DMS153 treated with DMSO at 0.1 percent for 48 hours (cell line): ENCODE measurements around the gene IQGAP2.

Experiments used
- DNase-seq: peaks from one replicate; lab custom pipeline; 2025; ENCODE audit not compliant: unreplicated experiment; lab: John Stamatoyannopoulos, UW

Gene IQGAP2

DNA sequence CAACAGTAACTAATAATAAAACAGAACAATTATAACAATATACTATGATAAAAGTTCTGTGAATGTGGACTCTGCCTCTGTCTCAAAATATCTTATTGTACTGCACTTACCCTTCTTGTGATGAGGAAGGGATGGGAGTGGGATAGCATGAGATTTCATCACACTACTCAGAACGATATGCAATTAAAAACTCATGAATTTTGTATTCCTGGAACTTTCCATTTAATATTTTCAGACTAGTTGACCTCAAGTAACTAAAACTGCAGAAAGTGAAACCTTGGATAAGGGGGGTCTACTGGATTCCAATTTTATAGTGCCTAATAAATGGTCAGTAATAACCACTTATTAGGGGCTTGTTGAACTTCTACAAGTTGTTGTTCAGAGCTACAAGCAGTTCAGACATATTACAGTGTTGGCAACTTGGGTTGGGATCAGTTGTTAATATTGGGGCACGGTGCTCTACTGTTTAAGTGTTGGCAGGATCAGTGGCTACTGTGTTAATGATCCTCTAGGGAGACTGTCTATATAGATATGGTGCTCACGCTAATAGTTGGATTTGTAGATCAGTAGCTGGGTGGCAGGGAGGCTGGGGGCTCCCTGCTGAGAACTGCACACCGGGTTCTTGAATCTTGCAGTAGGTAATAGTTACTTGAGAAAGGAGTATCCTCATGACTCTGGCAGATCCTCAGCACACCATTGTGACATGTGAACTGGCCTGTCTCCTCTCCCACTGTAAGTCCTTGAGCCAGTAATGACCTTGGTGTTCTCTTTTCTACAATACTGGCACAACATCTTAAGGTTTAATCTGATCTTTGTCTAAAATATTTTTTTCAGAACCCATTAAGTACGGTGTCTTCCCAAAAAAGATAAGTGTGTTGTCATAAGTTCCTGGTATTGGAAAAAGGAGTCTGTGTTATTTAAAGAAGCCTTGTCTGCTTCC is 158.1 kb downstream of the IQGAP2 start:
- DNase-seq = no peak

GRCh38 chr5:76561959-76562358 is 158.9 kb downstream of the IQGAP2 start:
- no peak for DNase-seq

- DNase-seq = no peak
These were observed 161.9 kb downstream of the IQGAP2 start for GRCh38 chr5:76565009-76565408.

DNA sequence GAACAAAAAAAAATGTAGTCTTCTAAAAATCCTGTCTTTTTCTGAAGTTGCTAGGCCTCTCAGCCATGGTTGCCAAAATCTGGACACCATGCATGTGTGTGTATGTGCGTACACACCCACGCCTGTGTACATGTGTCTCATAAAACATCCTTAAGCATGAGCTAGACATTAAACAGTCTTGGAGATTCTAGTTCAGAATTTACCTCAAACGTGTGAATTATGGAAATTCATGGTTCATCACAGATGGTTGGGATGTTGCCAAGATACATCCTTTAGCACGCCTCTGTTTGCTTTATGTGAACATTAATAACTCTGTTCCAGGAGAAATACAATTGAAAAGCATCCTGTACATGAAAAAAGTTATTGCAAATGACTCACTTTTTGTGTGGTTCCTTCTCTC is 167.1 kb downstream of the IQGAP2 start:
- DNase-seq = no peak

DNA sequence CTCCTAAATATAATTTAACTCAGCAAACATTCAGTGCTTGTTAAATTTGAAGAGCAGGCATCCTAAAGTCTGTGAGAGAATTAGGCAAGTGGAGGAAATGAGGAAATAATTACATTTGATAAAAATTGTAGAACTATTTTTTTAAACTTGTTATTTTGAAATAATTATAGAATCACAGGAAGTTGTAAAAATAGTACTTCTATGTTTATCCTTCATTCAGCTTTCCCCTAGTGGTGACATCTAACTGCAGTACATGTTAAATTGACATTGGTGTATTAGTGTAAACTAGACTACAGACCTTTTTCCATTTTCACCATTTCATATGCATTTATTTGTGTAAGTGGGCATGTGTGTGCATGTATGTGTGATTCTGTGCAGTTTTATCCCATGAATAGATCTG is 168.5 kb downstream of the IQGAP2 start:
- no peak for DNase-seq

GRCh38 chr5:76576450-76576849 is 173.4 kb downstream of the IQGAP2 start:
- no peak for DNase-seq

GRCh38 chr5:76576996-76577395 is 173.9 kb downstream of the IQGAP2 start:
- no peak for DNase-seq

- DNase-seq = no peak
These were observed 176.3 kb downstream of the IQGAP2 start for GRCh38 chr5:76579166-76579937.

DNA sequence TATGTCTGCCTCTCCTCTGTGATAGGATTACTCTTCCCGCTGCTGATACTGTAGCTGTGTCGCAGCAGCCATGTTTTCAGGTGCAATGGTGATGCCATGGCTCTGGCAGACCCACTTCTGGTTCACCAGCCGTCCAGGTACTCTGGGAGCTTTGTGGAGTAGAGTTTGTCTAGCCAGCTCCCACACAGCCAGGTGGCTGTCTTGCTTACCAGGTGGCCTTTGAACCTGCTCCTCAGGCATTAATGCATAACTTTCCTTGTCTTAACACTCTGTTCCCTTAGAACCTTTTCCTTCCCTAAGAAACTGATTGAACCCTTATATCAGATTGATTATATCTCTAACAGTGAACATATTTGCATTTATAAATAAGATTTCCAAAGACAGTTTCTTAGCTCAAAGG is 177.9 kb downstream of the IQGAP2 start:
- no peak for DNase-seq

DNA sequence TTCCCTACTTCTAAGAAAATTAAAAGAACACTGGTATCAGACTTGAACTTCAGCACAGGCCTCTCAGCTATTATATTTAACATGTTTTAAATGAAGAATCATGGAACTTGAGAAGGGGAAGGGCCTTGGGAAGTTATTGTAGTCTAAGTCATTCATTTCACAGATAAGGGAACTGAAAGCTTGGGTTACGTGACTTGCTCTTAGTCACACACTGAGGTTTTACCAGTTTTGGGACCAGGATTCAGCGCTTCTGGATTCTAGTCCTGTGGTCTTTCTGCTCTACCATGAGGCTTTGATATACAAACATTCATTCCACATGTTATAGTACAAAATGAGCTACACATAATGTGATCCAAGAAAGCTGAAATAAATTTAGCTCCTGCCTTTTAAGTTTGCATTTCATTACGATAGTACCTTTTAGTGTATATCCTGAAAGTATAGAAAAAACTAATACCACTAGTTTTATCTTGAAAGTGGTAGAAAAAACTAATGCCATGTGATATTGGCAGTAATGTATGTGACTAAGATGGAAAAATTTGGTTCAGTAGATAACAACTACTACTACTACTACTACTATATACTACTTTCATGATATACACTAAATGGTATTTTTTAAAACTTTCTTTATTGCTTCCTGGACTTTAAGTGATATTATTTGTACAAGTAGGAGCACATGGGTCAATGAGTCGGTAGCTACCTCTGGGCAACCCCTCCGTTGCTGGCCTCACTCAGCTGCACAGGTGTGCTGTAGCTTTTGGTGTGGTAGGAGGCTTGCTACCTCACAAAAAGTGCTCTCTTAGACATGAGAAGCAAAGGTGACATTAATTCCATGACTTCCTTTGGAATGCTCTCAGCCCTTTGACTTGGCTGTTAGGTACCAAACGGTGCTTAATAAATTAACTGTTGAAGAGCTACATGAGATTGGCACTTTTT is 179.4 kb downstream of the IQGAP2 start:
- no peak for DNase-seq

DNA sequence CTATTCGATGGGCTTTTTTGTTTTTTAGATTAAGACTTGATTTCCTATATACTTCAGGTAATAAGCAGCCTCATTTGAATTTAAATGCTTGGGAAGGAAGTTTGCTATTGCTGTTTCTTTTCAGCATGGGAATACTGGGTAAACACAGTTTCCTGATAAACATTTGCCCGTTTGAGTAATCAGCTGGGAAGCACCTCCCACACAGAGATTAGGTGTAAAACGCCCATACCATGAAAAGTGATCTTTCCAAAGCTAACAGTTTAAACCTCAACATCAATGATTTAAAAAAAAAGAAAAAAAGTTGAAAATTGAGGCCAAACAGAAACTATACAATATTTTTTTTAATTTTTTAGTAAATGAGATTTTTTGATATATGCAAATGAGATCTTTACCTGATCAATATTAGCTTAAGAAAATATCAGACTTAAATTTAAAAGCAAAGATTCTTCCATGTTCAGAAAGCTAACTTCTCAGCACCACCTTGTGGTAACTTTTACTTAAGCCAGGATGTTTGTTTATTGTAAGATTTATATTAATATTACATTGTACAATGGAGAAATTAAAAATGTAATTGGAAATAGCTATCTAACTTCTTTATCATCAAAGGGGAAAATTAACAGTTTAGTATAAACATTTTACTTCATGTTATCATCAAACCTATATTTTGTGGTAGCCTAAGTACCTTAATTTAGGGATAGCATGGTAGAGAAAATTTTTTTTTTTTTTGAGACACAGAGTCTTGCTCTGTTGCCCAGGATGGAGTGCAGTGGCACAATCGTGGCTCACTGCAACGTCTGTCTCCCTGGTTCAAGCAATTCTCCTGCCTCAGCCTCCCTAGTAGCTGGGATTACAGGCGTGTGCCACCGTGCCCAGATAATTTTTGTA is 180.3 kb downstream of the IQGAP2 start:
- no peak for DNase-seq

- DNase-seq = no peak
These were observed 182.7 kb downstream of the IQGAP2 start for GRCh38 chr5:76585783-76586217.

DNA sequence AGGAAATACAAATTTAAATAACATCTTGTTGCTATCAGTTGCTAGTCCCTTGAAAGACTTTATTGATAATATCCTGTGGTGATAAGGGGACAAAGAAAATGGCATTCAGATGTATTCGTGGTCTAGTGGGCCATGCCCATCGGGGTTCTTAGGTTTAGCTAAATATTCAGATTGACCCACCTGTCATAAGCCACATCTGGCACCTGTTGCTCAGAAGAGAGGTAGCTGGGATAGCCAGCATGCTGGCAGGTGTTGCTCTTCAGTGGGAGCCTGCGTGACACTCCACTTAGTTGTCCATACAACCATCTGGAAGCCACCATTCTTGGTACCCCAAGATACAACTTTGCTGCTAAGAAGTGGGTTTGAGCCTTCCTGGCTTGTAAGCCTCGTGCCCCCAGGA is 183.4 kb downstream of the IQGAP2 start:
- no peak for DNase-seq

DNA sequence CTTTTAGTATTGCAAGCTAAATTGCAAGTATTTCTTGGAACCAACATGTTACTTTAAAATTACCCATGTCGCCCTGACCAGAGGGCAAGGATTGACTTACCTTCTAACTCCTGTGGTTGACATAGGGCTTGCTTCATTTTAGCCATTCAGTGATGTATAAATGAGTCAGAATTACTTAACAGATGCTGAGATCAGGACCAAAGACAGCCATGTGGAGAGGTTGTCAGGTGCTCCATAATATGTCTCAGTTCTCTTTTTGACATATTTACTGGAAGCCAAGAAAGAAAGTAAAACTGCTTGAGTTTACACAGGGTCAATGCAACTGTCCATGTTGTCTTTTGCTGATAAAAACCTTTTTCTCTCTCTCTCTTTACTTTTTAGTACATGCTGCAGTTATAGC is 186.9 kb downstream of the IQGAP2 start:
- DNase-seq = no peak

- no peak for DNase-seq
These were observed 188.3 kb downstream of the IQGAP2 start for GRCh38 chr5:76591366-76591765.

DNA sequence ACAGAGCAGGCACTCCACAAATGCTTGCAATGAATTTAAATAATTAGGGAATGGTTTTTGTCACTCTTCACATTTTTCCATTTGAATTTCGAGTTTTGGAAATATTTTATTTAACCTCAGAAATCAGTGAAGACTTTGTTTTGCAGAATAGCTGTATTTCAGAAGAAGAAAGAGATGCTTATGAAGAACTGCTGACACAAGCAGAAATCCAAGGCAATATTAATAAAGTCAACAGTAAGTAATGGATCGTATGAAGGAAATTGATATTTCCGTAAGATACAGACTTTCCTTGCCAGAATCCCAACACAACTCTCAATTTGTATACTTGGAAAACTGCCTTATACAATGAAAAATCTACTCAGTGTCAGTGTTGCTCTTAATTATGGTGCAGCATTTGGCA is 189.6 kb downstream of the IQGAP2 start:
- DNase-seq = no peak

- DNase-seq = no peak
These were observed 191.0 kb downstream of the IQGAP2 start for GRCh38 chr5:76594107-76594506.

- no peak for DNase-seq
These were observed 192.8 kb downstream of the IQGAP2 start for GRCh38 chr5:76595755-76596481.

GRCh38 chr5:76598531-76598930 is 195.4 kb downstream of the IQGAP2 start:
- DNase-seq = no peak
